GM12891 (cell line): ENCODE measurements around the gene CACNG1.

Source experiments
- POLR2A ChIP-seq: IDR thresholded peaks from 2 replicates; pipeline ENCODE4 v1.6.1; 2011; ENCODE audit warnings: low read depth, low read length, control low read depth
- POLR2AphosphoS5 ChIP-seq: IDR thresholded peaks from 2 replicates; pipeline ENCODE4 v1.6.1; 2011; ENCODE audit warnings: low read depth, low read length, control low read depth

DNA sequence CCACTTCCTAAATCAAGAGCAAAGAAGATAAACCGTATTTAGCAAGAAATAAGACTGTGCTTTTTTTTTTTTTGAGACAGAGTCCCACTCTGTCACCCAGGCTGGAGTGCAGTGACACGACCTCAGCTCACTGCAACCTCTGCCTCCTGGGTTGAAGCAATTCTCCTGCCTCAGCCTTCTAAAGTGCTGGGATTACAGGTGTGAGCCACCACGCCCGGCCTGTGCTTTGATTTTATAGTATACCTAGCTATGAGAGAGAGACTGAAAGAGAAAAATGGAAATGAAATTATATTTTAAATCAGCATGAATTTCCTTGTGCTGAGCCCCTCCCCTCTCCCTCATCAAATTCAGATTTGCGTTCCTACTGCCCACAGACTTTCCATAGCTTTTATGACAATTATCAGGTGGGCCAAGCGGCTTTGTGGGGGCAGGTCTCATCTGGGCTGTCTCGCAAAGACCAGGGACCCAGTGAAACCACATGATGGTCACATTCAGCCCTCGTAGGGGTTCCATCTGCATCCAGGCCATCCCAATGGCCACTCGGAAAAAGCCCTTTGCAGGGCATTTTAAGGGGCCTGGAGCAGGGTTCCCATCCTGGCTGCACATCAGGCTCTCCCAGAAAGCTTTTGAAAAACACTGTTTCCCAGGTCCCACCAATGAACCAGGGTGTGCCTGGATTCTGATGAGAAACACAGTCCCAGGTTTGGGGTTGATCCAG lies 8.5 kb downstream of the CACNG1 start:
- TF ChIP-seq POLR2AphosphoS5 (no peak), POLR2A (no peak)
